ENCODE results near the gene PIGZ. TPM values are rescaled to one million over a fixed set of nuclear protein-coding genes. Genes with fewer than 3 reads are reported as not detected.

Gene PIGZ
- total RNA-seq, 1 experiment from 2014 or later, result 0.15 TPM

- no peak overlapping the region for H3K9ac ChIP-seq (ENCODE audit: extremely low read depth, insufficient read length, low read length)
- H3K56ac ChIP-seq (ENCODE audit: insufficient read length, low read depth, low read length), result no peak overlapping the region
- no peaks in the 10 kb centered on the region for H3K4me1 ChIP-seq (ENCODE audit: insufficient read depth, low read length)
- Mint-ChIP-seq H3K4me1 (no peaks in the 10 kb centered on the region), H3K36me3 (ENCODE audit: insufficient read depth in 1 of 3, low read depth in 3 of 3) (no peaks in the 10 kb centered on the region), H3K9me3 (no peaks in the 10 kb centered on the region), H3K27ac (no peak overlapping the region), H3K27me3 (ENCODE audit: low read depth) (peaks cover 31% of the 10 kb centered on the region), H3K4me3 (no peak overlapping the region)
- H3K27me3 ChIP-seq (ENCODE audit: insufficient read depth, low read length), result no peaks in the 10 kb centered on the region
- H3K23ac ChIP-seq (ENCODE audit: insufficient read length, low read depth, low read length), result no peak overlapping the region
- no peak overlapping the region for H2BK120ac ChIP-seq (ENCODE audit: low read depth, low read length, poor library complexity, severe bottlenecking)
- WGBS (ENCODE audit: extremely low coverage, insufficient read length, low lambda C conversion rate), result no CpG with 5 or more reads among the region's 7 CpGs
- H3K14ac ChIP-seq (ENCODE audit: insufficient read depth, low read length), result no peak overlapping the region
- no peak overlapping the region for H3K4me2 ChIP-seq (ENCODE audit: insufficient read depth, insufficient read length, low read length)
- no peaks in the 10 kb centered on the region for H4K20me1 ChIP-seq (ENCODE audit: control insufficient read depth, insufficient read depth, insufficient read length)
- no peak overlapping the region for H2BK20ac ChIP-seq (ENCODE audit: low read depth, low read length, poor library complexity, severe bottlenecking)
- no peaks in the 10 kb centered on the region for H3K79me1 ChIP-seq (ENCODE audit: insufficient read depth, low read depth, low read length, poor library complexity, severe bottlenecking)
- H3K23me2 ChIP-seq (ENCODE audit: insufficient read length, low read depth, low read length, poor library complexity, severe bottlenecking), result no peaks in the 10 kb centered on the region
- H3K9me3 ChIP-seq (ENCODE audit: control insufficient read depth, low read depth, low read length), result no peaks in the 10 kb centered on the region
- DNase-seq, result no peak
- no peak overlapping the region for H4K91ac ChIP-seq (ENCODE audit: insufficient read length, low read depth, low read length)
- no peak overlapping the region for H2BK15ac ChIP-seq (ENCODE audit: low read depth, low read length)
- no peak overlapping the region for H3K18ac ChIP-seq (ENCODE audit: insufficient read length, low read depth, low read length)
- no peak overlapping the region for H2AFZ ChIP-seq (ENCODE audit: low read length)
- no peak overlapping the region for H2AK5ac ChIP-seq (ENCODE audit: insufficient read length, low read length)
- H3T11ph ChIP-seq (ENCODE audit: low read length), result no peak overlapping the region
- H3K27ac ChIP-seq (ENCODE audit: insufficient read length, low read depth, low read length), result no peak overlapping the region
- H4K5ac ChIP-seq (ENCODE audit: insufficient read length, low read depth, low read length), result no peak overlapping the region
- H2BK5ac ChIP-seq (ENCODE audit: insufficient read length, low read length), result no peak overlapping the region
- no peaks in the 10 kb centered on the region for H3K79me2 ChIP-seq (ENCODE audit: insufficient read depth, low read length)
- H3K4ac ChIP-seq (ENCODE audit: low read depth, low read length), result no peak overlapping the region
- no peak for TF ChIP-seq CTCF (conservative IDR thresholded peaks at IDR 0.05)
- H4K8ac ChIP-seq (replicated peaks; ENCODE audit: insufficient read length, low read depth, low read length), result no peak overlapping the region
- H2BK12ac ChIP-seq (ENCODE audit: insufficient read length, low read depth, low read length), result no peak overlapping the region
Measured at GRCh38 chr3:196954832-196955231, 13.8 kb downstream of the PIGZ start.
